Breast epithelium (tissue), 4 donors: ENCODE measurements around the gene PIR. TPM values are rescaled to one million over a fixed set of nuclear protein-coding genes. Genes with fewer than 3 reads are reported as not detected.

ENCODE experiments used
- DNase-seq, 2 donors: peaks; one replicate each; pipeline ENCODE4 v3.0.0-alpha.2; 2019; ENCODE audit warnings: low spot score in 2 of 2
- H3K27ac ChIP-seq, 2 donors: fragments of 200-600 bp; sonication (generic) in 1 of 2; one replicate each; pipeline ENCODE4 v1.5.1; 2016 to 2019; ENCODE audit warnings: mild to moderate bottlenecking in 1 of 2
- H3K27me3 ChIP-seq, 2 donors: fragments of 200-600 bp; sonication (generic) in 1 of 2; one replicate each; pipeline versions ENCODE4 v1.5.1 to v1.6.0; 2017 to 2019; ENCODE audit warnings: control low read depth in 1 of 2, mild to moderate bottlenecking in 1 of 2
- H3K36me3 ChIP-seq: fragments of 200-600 bp; one replicate; pipeline ENCODE4 v1.5.1; 2019
- H3K4me1 ChIP-seq, 2 donors: fragments of 200-600 bp; sonication (generic); one replicate each; pipeline ENCODE4 v1.5.1; 2016 to 2019; ENCODE audit warnings: control low read depth in 1 of 2
- H3K4me3 ChIP-seq, 3 donors: fragments of 200-600 bp; sonication (generic); 1 replicate in 2 of 3; 2 replicates in 1 of 3; pipeline ENCODE4 v1.5.1; 2016 to 2019; ENCODE audit warnings: mild to moderate bottlenecking in 3 of 3, moderate library complexity in 2 of 3
- H3K9me3 ChIP-seq, 2 donors: fragments of 200-600 bp; sonication (generic) in 1 of 2; one replicate each; pipeline ENCODE4 v1.5.1; 2016 to 2019; ENCODE audit warnings: control low read depth in 1 of 2
- CTCF ChIP-seq, 3 donors: fragments of 450-650 bp; IDR thresholded peaks; one replicate each; pipeline ENCODE4 v1.5.1; 2016 to 2017; ENCODE audit warnings: antibody characterized with exemption in 3 of 3, mild to moderate bottlenecking in 3 of 3, moderate library complexity in 3 of 3
- POLR2A ChIP-seq: fragments of 450-650 bp; IDR thresholded peaks from one replicate; pipeline ENCODE4 v1.6.1; 2016; ENCODE audit warnings: antibody characterized with exemption, mild to moderate bottlenecking, moderate library complexity
- POLR2AphosphoS5 ChIP-seq, 3 donors: sonication (generic); formaldehyde crosslinking; IDR thresholded peaks; one replicate each; pipeline ENCODE4 v1.6.1; 2017; ENCODE audit warnings: antibody characterized with exemption in 3 of 3
- intact Hi-C: fragments of 100-400 bp; cut with DNase I; formaldehyde crosslinking; loops from one replicate; pipeline ENCODE4 v1.15.1; 2023; ENCODE audit warnings: low total_unique reads
- total RNA-seq, 3 donors: library from RNA; depleted of rRNA; stranded (reverse); fragments of >200 nt; gene quantifications; one replicate each; pipeline ENCODE4 v1.1.0, GENCODE V29; 2016

PIR gene
- total RNA-seq, 3 donors from 2014 or later = 11.6 to 20.6 (median 14.4) TPM

- Histone ChIP-seq H3K27ac (peak overlapping the region in 1 of 2 donors; percentile 38), H3K36me3 (no peaks in the 10 kb centered on the region), H3K4me1 (no peaks in the 10 kb centered on the region), H3K9me3 (no peaks in the 10 kb centered on the region), H3K27me3 (peaks cover 0 to 32% of the 10 kb centered on the region in 2 donors), H3K4me3 (no peak overlapping the region)
- TF ChIP-seq POLR2A (no peak), POLR2AphosphoS5 (IDR thresholded peaks at IDR 0.05) (no peak), CTCF (IDR thresholded peaks at IDR 0.05) (no peak)
- no peak for DNase-seq
- intact Hi-C loops = no loop called here
Observed at GRCh38 chrX:15405846-15406245, 87.3 kb downstream of the PIR start.

GRCh38 chrX:15404401-15405096 lies 88.6 kb downstream of the PIR start:
- DNase-seq = no peak
- H3K27ac ChIP-seq = peak overlapping the region in 1 of 2 donors; percentile 56
- TF ChIP-seq POLR2AphosphoS5 (IDR thresholded peaks at IDR 0.05) (no peak), CTCF (IDR thresholded peaks at IDR 0.05) (no peak), POLR2A (no peak)
- intact Hi-C loops = no loop called here
- H3K9me3 ChIP-seq = no peaks in the 10 kb centered on the region
- H3K36me3 ChIP-seq = no peaks in the 10 kb centered on the region
- peaks cover 0 to 31% of the 10 kb centered on the region in 2 donors for H3K27me3 ChIP-seq
- H3K4me3 ChIP-seq = no peak overlapping the region
- H3K4me1 ChIP-seq = no peaks in the 10 kb centered on the region

GRCh38 chrX:15401378-15401777 lies 91.8 kb downstream of the PIR start:
- intact Hi-C loops = no loop called here
- no peaks in the 10 kb centered on the region for H3K4me1 ChIP-seq
- H3K36me3 ChIP-seq = no peaks in the 10 kb centered on the region
- H3K4me3 ChIP-seq = no peak overlapping the region
- H3K27me3 ChIP-seq = peaks cover 0 to 21% of the 10 kb centered on the region in 2 donors
- TF ChIP-seq POLR2A (no peak), POLR2AphosphoS5 (IDR thresholded peaks at IDR 0.05) (no peak), CTCF (IDR thresholded peaks at IDR 0.05) (no peak)
- no peaks in the 10 kb centered on the region for H3K9me3 ChIP-seq
- DNase-seq = no peak
- no peak overlapping the region for H3K27ac ChIP-seq

- DNase-seq = no peak
- H3K27me3 ChIP-seq = peaks cover 0 to 11% of the 10 kb centered on the region in 2 donors
- no peaks in the 10 kb centered on the region for H3K4me1 ChIP-seq
- H3K36me3 ChIP-seq = no peaks in the 10 kb centered on the region
- H3K27ac ChIP-seq = no peak overlapping the region
- TF ChIP-seq CTCF (IDR thresholded peaks at IDR 0.05) = no peak
- no peak for TF ChIP-seq POLR2A
- no peak for TF ChIP-seq POLR2AphosphoS5 (IDR thresholded peaks at IDR 0.05)
- H3K9me3 ChIP-seq = no peaks in the 10 kb centered on the region
- no peak overlapping the region for H3K4me3 ChIP-seq
- intact Hi-C loops = no loop called here
Observed at GRCh38 chrX:15399962-15400391, 93.2 kb downstream of the PIR start.

GRCh38 chrX:15398874-15399273 lies 94.3 kb downstream of the PIR start:
- H3K36me3 ChIP-seq = no peaks in the 10 kb centered on the region
- H3K27me3 ChIP-seq = peaks cover 0 to 5% of the 10 kb centered on the region in 2 donors
- no peak for DNase-seq
- H3K4me3 ChIP-seq = no peak overlapping the region
- no peaks in the 10 kb centered on the region for H3K9me3 ChIP-seq
- no peak overlapping the region for H3K27ac ChIP-seq
- TF ChIP-seq POLR2A = no peak
- H3K4me1 ChIP-seq = no peaks in the 10 kb centered on the region
- intact Hi-C loops = no loop called here
